HG02884 (cell line): ENCODE results near the gene SPPL3.

Experiments
- ATAC-seq: cut with Tn5 transposase; IDR thresholded peaks from one replicate; pipeline ENCODE4 v1.9.1; 2021; ENCODE audit warnings: mild to moderate bottlenecking, moderate library complexity; ENCODE audit not compliant: unreplicated experiment

Gene SPPL3

DNA sequence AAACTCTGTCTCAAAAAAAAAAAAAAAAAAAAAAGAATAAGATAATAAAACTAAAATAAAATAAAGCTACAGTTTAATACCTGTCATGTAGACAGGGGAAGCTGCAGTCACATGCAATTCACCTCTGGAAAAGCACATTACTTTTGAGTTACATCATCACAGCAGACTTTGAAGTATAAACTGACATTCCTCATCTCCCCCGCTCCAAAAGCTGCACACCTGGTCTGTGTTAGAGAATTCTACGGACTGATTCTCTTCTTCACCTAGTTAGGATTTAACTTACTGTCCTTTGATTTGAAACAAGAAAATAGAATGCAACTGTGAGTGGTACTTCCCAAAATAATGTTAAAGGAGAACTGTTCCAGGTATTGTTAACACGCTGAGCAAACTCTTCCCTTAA lies 25.1 kb downstream of the SPPL3 start:
- ATAC-seq: no peak

DNA sequence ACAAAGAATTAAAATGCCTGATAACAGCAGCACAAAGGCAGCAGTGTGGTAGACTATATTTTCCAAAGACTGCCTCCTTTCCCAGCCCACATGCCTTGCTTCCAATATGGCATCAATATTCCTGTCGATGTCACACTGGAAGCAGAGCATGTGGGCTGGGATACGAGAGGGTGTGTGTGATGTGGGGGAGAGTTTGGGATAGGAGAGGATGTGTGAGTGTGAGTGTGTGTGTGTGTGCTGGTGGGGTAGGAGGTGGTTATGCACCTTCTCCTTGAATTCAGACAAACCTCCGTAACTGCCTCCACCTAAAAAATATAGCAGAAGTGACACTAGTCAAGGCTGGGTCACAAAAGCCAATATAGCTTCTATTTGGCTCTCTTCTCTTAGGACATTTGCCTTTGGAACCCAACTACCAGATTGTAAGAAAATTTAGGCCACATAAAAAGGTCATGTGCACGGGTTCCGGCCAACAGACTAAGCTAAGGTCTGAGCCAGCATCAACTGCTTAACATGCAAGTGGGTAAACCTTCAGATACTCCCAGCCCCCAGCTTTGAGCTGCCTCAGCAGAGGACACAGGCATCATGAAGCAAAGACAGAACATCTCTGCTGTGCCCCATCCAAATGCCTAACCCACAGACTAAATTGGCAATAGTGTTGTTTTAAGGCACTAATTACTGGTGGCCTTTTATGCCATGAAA lies 29.5 kb downstream of the SPPL3 start:
- no peak for ATAC-seq

DNA sequence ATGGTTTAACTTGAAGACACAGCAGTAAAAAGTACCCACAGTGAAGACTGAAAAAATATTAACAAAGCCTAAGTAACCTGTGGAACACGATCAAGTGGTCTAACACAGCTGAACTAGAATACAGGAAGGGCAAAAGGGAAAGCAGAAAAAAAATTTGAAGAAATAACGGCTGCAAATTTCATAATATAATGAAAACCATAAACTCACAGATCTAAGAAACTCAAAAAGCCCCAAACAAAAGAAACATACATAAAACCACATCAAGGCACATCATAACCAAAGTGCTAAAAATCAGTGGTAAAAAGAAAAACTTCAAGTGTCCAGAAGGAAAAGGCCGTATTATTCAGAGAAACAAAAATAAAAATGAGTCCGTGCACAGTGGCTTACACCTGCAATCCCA lies 30.9 kb downstream of the SPPL3 start:
- no peak for ATAC-seq

DNA sequence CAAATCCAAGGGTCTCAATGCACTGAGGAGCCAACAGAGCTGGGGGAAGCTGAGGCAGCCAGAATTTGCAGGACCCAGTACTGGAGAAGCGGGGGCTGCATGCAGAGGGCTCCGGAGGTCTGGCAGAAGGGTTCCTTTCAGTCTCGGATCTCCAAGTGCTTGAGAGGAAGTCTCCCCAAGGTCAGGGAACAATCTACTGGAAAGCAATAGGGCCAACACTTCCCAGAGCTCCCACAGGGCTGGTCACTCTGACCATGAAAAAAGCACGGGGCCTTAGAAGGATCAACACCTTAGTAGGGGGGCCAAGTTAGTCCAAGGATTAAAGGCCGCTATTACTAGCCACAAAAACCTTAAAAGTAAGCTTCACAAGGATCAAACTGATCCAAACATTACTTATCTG lies 31.7 kb downstream of the SPPL3 start:
- ATAC-seq: no peak

DNA sequence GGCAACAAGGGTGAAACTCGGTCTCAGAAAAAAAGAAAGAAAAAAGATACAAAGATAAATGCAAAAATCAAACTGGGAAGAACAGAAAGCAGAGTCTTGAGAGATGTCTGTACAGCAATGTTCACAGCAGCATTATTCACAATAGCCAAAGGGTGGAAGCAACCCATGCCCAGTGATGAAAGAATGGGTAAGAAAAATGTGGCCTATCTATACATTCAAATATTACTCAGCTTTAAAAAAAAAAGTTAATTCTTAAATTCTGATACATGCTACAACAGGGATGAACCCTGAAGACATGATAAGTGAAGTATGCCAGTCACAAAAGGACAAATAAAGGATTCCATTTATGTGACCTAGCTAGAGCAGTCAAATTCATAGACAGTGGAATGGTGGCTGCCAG lies 33.7 kb downstream of the SPPL3 start:
- ATAC-seq: no peak

DNA sequence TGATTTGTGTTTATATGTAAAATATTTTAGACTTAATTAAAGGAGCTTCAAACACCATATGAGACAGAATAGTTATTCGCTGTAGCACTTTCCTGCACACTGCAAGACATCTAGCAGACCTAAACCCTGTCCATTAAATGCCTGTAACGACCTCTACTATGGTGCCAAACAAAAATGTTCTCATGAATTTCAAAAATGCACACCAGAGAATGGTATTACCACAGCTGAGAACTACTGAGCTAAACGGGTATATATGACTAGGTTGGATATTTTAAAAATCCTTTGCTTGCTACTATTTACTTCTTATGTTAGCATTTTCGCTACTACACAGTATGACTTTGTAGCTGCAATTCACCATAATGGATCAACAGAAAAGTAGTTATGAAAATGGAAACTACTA lies 34.8 kb downstream of the SPPL3 start:
- ATAC-seq: no peak

DNA sequence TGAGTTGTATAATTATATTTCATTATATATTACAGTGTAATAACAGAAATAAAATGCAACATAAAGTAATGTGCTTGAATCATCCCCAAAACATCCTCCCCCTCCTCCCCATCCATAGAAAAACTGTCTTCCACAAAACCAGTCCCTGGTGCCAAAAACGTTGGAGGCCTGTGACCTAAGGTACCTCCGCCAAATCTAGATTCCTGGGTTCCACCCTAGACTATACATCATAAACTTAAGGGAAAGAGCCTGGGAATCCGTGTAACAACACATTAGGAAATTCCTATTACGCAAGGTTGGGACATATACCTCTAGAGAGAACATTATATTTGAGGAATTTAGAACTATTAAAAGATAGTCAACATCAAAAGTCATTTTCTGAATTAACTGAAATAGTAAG lies 38.0 kb downstream of the SPPL3 start:
- no peak for ATAC-seq

DNA sequence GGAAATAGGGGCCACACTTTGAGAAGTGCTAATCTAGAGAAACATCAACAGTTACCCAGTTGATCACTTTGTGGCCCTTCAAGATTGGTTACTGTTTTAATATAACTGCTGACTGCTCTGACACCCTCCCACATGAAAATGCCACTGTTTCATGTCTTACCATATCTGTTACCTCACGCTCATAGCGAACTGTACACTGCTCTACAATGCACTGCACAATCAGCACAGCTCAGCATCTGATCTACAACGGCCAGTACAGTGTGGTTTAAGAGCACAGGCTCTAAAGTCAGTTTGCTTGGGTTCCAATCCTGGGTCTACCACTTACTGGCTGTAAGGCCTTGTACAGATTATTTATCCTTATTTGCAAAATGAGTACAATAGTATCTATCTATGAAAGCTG lies 39.1 kb downstream of the SPPL3 start:
- no peak for ATAC-seq

DNA sequence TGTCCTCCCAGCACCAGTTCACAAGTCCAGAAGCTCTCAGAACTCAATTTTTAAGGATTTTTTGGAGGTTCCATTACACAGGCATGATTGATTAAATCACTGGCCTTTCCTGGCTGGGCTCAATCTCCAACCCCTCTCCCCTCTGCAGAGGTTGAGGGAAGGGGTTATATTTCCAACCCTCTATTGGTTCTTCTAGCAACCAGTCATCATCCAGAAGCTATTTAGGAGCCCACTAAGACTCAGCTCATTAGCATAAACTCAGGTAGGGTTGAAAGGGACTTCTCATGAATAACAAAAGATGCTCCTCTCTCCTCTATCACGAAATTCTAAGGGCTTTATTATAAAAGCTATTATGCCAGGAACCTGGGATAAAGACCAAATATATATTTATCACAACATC lies 41.5 kb downstream of the SPPL3 start:
- ATAC-seq: no peak

DNA sequence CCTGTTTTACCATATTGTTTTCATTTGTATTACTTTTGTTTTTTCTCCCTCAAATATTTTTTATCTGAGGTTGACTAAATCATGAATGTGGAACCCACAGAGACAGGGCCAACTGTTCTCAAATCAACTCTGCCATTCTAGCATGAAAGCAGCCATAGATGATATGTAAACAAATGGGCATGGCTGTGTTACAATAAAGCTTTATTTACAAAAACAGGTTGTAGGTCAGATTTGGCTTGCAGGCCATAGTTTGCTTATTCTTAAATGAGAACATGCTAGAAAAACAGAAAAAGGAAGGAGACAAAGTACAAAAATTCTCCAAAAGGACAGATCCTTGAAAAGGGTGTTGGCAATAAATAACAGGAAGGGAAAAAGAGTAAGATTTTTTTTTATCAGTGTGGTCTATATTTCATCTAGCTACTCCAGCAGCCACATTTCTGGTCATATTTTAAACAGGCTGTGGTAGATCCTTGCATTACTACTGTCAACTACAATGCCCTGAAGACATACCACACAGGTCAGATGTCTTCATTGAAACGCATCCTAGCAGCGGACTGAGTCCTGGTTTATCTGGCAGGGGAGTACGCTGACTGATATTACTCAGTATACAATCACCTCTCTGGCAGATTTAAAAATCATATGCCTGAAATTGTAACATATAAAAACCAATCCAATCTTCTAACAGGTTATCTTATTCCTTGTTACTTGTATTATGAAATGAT lies 42.9 kb downstream of the SPPL3 start:
- ATAC-seq: no peak

DNA sequence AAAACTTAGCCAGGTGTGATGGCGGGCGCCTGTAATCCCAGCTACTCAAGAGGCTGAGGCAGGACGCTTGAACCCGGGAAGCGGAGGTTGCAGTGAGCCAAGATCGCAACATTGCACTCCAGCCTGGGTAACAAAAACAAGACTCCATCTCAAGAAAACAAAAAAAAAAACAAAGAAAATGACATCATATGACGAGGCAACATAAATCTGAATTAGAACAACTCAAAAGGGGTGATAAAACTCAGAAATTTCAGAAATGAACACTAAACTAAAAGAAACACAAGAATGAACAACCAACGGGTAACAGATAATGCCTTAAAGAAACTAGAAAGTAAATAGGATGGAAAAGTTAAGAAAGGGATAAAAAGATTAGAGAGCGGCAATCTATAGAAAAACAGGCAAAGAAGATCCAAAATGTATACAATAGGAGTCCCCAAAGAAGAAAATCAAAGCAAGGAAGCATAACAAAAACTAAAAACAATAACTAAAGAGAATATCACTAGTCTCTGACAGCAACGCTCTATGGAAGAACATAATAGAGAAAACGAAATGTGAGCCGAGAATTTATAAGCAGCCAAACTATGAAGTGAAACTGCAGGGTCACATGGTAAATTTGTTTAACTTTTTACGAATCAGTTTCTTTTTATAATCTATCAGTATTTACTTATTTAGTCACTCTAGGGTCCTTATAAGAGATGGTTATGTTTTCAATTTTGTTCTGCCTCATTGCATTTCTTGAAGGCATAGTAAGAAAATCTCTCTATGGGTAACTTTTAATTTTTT lies 45.7 kb downstream of the SPPL3 start:
- no peak for ATAC-seq

DNA sequence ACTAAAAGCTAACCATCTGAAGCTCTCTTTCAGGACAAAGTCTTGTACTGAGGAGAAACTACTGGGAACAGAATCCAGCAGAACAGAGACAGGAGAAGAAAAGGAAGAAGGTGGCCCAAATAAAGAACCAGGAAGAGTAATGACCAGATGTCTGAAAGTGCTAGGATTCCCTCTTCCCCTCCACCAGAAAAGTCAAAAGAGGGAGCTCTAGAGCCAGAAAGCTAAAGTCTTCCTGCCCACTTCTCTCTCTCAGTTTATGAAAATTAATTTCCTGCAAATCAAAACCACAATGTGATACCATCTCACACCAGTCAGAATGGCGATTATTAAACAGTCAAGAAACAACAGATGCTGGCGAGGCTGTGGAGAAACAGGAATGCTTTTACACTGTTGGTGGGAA lies 47.2 kb downstream of the SPPL3 start:
- no peak for ATAC-seq

DNA sequence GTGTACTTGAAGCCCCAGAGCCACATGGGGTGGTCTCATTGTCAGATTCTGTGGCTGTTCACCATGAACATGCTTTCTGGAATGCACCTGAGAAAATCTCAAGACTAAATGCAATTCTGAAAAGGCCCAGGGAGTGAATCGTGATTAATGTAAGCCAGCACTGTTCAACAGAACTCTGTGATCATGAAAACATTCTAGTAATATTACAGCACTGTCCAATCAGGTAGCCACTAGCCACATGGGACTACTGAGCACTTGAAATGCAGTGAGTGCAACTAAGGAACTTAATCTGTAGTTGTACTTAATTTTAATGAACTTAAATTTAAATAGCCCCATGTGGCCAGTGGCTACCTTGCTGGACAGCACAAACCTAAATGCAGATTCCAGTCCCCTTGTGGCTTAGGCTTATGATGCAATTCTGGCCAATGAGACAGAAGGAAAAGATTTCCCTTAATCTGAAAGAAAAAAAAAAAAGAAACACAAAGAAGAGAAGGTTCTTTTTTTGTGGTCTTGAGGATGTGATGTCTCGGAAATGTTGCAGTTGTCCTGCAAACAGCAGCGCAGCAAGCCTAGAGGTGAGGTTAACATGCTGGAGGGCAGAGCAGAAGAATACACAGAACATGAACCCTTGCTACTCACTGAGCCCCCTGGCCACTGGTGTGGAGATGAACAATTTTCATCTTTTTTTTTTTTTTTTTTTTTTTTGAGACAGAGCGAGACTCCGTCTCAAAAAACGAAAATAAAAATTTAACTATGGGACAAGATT lies 48.2 kb downstream of the SPPL3 start:
- ATAC-seq: no peak

DNA sequence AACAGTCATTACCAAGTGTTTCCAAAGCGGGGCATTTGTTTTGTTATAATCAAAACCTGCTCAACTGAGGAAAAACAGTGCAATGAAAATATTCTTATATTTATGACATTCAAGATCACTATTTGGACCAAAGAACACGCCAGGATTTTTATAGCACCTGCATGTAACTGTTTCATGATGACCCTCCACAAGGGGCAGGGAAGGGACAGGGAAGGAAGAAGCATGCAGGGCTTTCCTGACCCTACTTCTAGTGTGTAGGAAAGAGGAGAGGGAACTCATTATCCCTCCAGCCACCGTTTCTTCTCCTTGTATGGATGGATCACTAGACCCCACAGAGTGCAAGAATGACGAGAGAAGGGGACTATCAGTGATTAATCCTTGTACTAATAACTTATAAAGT lies 49.4 kb downstream of the SPPL3 start:
- no peak for ATAC-seq

DNA sequence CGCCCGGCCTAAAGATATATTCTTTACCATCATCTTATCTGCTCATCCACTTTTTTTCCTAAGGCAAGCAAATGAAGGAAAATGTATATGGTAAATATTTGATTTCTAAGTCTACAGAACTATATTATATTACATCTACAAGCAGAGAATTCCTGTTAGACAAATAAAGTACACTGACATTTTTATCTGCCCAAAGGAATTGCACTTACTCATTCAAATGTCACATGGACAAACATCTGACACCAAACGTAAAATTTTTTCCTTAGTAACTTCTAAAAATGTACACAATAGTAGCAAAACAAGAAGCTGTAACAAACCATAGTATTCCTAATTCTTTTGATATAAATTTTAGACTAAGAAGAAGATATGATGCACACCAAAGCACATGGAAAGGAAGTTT lies 51.0 kb downstream of the SPPL3 start:
- ATAC-seq: no peak

DNA sequence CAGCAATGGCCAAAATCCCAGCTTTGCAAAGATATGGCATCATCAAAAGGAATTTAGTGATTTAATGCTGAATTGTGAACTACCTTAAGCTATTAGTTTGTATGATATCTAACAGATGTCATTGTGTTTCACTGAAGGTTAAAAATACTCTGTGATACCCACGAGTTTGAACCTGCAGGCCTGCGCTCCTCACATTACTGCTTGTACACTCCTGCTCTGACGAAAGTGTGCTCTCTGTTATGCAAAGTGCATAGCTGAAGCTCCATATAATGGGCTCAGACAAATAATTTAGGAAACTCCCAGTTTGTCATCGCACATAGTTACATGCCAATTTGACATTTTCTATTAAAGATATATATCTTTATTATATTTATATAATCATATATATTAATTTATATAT lies 52.2 kb downstream of the SPPL3 start:
- ATAC-seq: no peak

DNA sequence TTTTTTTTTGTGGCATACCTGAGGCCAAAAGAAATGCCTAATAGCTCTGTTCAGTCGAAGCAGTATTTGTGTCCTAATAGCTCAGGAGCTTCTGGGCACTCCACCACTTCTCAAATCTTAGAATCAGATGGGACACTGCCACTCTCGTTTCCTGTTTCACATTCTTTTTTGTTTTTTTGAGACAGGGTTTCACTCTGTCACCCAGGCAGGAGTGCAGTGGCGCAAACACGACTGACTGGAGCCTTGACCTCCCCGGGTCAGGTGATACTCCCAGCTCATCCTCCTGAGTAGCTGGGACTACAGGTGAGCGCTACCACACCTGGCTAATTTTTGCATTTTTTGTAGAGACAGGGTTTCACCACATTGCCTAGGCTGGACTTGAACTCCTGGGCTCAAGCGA lies 52.7 kb downstream of the SPPL3 start:
- ATAC-seq: peak; percentile 36

DNA sequence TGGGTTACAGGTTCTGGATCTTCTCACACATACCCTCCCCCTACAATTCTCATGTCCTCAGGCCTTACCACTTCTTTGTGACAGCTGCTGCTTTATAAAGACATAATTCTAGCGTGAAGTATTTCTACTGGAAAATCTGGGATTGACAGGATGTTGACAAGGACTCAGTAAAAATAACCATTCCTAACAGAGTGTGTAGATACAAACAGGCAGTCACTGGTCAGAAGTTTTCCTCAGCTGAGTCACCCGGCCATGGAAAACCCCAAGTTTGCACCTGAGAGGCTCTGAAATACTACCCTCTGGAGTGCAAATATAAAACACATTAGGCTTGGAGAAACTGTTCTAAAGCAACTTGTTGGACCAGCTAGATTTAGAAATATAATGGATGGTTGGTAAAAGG lies 54.4 kb downstream of the SPPL3 start:
- no peak for ATAC-seq

DNA sequence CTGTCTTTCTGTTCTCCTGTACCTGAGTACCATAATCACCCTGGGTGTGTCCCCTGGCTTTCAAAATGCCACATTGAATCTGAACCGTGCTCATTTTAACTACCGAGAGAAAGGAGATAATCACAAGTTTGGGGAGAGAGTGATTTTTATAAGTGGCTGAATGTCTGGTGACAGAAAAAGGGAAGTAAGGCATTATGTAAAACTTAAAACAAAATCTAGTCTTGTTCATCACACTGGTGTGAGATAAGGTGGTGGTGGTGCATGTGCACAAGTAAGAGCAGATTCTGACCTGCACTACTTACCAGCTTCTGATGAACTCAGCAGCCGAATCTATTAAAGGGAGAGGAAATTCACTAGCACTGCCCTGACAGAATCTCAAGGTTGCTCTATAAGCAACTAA lies 56.3 kb downstream of the SPPL3 start:
- peak; percentile 60 for ATAC-seq

DNA sequence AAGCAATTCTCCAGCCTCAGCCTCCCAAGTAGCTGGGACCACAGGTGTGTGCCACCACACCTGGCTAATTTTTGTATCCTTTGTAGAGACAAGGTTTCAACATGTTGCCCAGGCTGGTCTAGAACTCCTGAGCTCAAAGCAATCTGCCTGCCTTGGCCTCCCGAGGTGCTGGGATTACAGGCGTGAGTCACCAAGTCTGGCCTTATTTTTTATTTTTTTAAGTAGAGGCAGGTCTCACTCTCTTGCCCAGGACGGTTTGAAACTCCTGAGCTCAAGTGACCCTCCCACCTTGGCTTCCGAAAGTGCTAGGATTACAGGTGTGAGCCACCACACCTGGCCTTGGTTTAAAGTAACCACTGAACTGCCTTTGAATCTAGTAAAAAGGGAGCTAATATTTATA lies 56.8 kb downstream of the SPPL3 start:
- ATAC-seq: no peak

DNA sequence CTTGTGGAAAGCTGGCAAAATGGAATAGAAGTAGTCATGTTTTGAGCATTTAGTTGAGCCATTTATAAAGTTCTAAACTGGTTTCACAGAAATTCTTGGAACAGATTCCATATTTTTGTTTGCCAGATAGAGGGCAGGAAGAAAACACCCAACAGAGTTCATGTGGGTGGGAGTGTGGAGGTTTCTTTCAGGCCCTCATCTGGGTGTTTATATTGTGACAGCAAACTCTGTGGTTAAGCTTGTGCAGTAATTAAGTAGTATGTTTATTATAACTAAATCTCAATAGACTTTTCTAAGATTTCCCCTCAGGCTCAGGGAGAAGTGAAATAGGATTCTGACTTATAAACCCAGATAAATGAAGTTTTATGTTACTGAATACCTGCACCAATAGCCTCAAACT lies 57.4 kb downstream of the SPPL3 start:
- ATAC-seq: no peak
